Osteoblast (primary cell): ENCODE measurements around the gene CMKLR1. TPM values are rescaled to one million over a fixed set of nuclear protein-coding genes. Genes with fewer than 3 reads are reported as not detected.
A peak's percentile ranks its signal among the peaks of the same experiment; 100 is the strongest.

Source experiments
- DNase-seq: peaks from one replicate; pipeline ENCODE4 v3.0.0; 2011; ENCODE audit warnings: low spot score, mixed read lengths; ENCODE audit not compliant: insufficient read length; ENCODE audit errors: missing footprints
- H2AFZ ChIP-seq: 2 replicates; pipeline ENCODE4 v1.6.0; 2011; ENCODE audit warnings: mild to moderate bottlenecking, low read length
- H3K27ac ChIP-seq: 2 replicates; pipeline ENCODE4 v1.5.1; 2011; ENCODE audit warnings: mild to moderate bottlenecking, low read depth, low read length, moderate library complexity
- H3K27me3 ChIP-seq: 2 replicates; pipeline ENCODE4 v1.6.0; 2012; ENCODE audit warnings: mild to moderate bottlenecking, control low read depth, inconsistent platforms, low read length, moderate library complexity; ENCODE audit not compliant: insufficient read depth
- H3K36me3 ChIP-seq: 2 replicates; pipeline ENCODE4 v1.5.1; 2011; ENCODE audit warnings: mild to moderate bottlenecking, low read length, control low read depth, moderate library complexity; ENCODE audit not compliant: insufficient read depth
- H3K4me1 ChIP-seq: 2 replicates; pipeline ENCODE4 v1.5.1; 2011; ENCODE audit warnings: mild to moderate bottlenecking, low read length, control low read depth, moderate library complexity; ENCODE audit not compliant: insufficient read depth
- H3K4me2 ChIP-seq: 2 replicates; pipeline ENCODE4 v1.6.0; 2011; ENCODE audit warnings: mild to moderate bottlenecking, low read length; ENCODE audit not compliant: insufficient read depth
- H3K4me3 ChIP-seq: fragments of 200-600 bp; sonication (generic); 3 replicates; pipeline ENCODE4 v1.5.1; 2012; ENCODE audit warnings: mild to moderate bottlenecking, low read length, inconsistent platforms; ENCODE audit not compliant: insufficient read depth
- H3K79me2 ChIP-seq: 2 replicates; pipeline ENCODE4 v1.6.0; 2012; ENCODE audit warnings: mild to moderate bottlenecking, low read length, control low read depth, inconsistent platforms; ENCODE audit not compliant: insufficient read depth
- H3K9me3 ChIP-seq: 2 replicates; pipeline ENCODE4 v1.5.1; 2011; ENCODE audit warnings: low read depth, low read length, control low read depth
- H4K20me1 ChIP-seq: 2 replicates; pipeline ENCODE4 v1.6.0; 2012; ENCODE audit warnings: mild to moderate bottlenecking, low read length, control low read depth; ENCODE audit not compliant: insufficient read depth
- CTCF ChIP-seq: IDR thresholded peaks from 2 replicates; pipeline ENCODE4 v1.5.1; 2011; ENCODE audit warnings: mild to moderate bottlenecking, low read depth, low read length, moderate library complexity; ENCODE audit errors: extremely low read depth
- total RNA-seq: library from RNA; depleted of rRNA; stranded (reverse); fragments of >200 nt; gene quantifications from 2 replicates; pipeline ENCODE4 v1.2.3, GENCODE V29; 2012

CMKLR1 gene
- 6.8 and 9.8 TPM in 2 replicates for total RNA-seq

- H3K27me3 ChIP-seq = no peaks in the 10 kb centered on the region
- H3K9me3 ChIP-seq = no peaks in the 10 kb centered on the region
- peak within 1 kb of the TSS; percentile 67 for H2AFZ ChIP-seq
- H3K4me2 ChIP-seq = peak within 1 kb of the TSS; percentile 77
- no peak for TF ChIP-seq CTCF
- peaks cover 27% of the 10 kb centered on the region for H3K4me1 ChIP-seq
- peak; percentile 83 for DNase-seq
- H3K79me2 ChIP-seq = peaks cover 4% of the 10 kb centered on the region
- no peak within 1 kb of the TSS for H3K27ac ChIP-seq
- no peaks in the 10 kb centered on the region for H4K20me1 ChIP-seq
- H3K36me3 ChIP-seq = no peaks in the 10 kb centered on the region
- peak within 1 kb of the TSS; percentile 70 for H3K4me3 ChIP-seq
Measured at GRCh38 chr12:108338915-108339657, at the start of gene CMKLR1. CMKLR1 (minus strand) TSS chr12:108339311; CDS start chr12:108293591, 45,720 bp downstream.

- TF ChIP-seq CTCF = no peak
- Histone ChIP-seq H3K4me2 (no peak overlapping the region), H2AFZ (no peak overlapping the region), H3K9me3 (no peaks in the 10 kb centered on the region), H4K20me1 (no peaks in the 10 kb centered on the region), H3K36me3 (no peaks in the 10 kb centered on the region), H3K27ac (no peak overlapping the region), H3K27me3 (peaks cover 13% of the 10 kb centered on the region), H3K79me2 (no peaks in the 10 kb centered on the region), H3K4me1 (no peaks in the 10 kb centered on the region), H3K4me3 (no peak overlapping the region)
- no peak for DNase-seq
Measured at GRCh38 chr12:108387771-108388170, 48.7 kb upstream of the CMKLR1 start.

GRCh38 chr12:108386709-108387360, 47.7 kb upstream of the CMKLR1 start:
- Histone ChIP-seq H3K27me3 (peaks cover 6% of the 10 kb centered on the region), H3K36me3 (no peaks in the 10 kb centered on the region), H3K79me2 (no peaks in the 10 kb centered on the region), H4K20me1 (no peaks in the 10 kb centered on the region), H3K4me3 (no peak overlapping the region), H3K4me1 (no peaks in the 10 kb centered on the region), H3K4me2 (no peak overlapping the region), H3K9me3 (no peaks in the 10 kb centered on the region), H2AFZ (no peak overlapping the region), H3K27ac (no peak overlapping the region)
- no peak for DNase-seq
- TF ChIP-seq CTCF = no peak

- no peaks in the 10 kb centered on the region for H3K4me1 ChIP-seq
- H3K9me3 ChIP-seq = no peaks in the 10 kb centered on the region
- H4K20me1 ChIP-seq = no peaks in the 10 kb centered on the region
- H3K36me3 ChIP-seq = no peaks in the 10 kb centered on the region
- no peak overlapping the region for H3K27ac ChIP-seq
- H3K79me2 ChIP-seq = no peaks in the 10 kb centered on the region
- no peak overlapping the region for H3K4me3 ChIP-seq
- H3K27me3 ChIP-seq = peaks cover 4% of the 10 kb centered on the region
- no peak overlapping the region for H2AFZ ChIP-seq
- DNase-seq = no peak
- H3K4me2 ChIP-seq = no peak overlapping the region
- TF ChIP-seq CTCF = no peak
Measured at GRCh38 chr12:108382437-108382801, 43.3 kb upstream of the CMKLR1 start.
